GM12801 (cell line): Measurements from ENCODE around the gene LYRM2.

Source experiments
- CTCF ChIP-seq: IDR thresholded peaks from one replicate; pipeline ENCODE4 v1.5.1; 2011; ENCODE audit warnings: control low read depth; ENCODE audit not compliant: insufficient read length; ENCODE audit errors: extremely low read depth

Gene LYRM2

GRCh38 chr6:89542866-89543265 lies 95.7 kb downstream of the LYRM2 start:
- no peak for TF ChIP-seq CTCF

- TF ChIP-seq CTCF, result no peak
Observed at GRCh38 chr6:89542081-89542857, 96.3 kb downstream of the LYRM2 start.

GRCh38 chr6:89539779-89540178 lies 98.8 kb downstream of the LYRM2 start:
- TF ChIP-seq CTCF, result no peak

GRCh38 chr6:89536231-89536630 lies 102.3 kb downstream of the LYRM2 start:
- no peak for TF ChIP-seq CTCF

- no peak for TF ChIP-seq CTCF
Observed at GRCh38 chr6:89530982-89531381, 107.6 kb downstream of the LYRM2 start.

GRCh38 chr6:89528866-89529265 lies 109.7 kb downstream of the LYRM2 start:
- TF ChIP-seq CTCF, result no peak

- TF ChIP-seq CTCF, result no peak
Observed at GRCh38 chr6:89527634-89528033, 110.9 kb downstream of the LYRM2 start.
